Stomach smooth muscle (tissue), 2 donors: ENCODE measurements around the gene HSPB9.

Experiments used
- H3K27ac ChIP-seq: one replicate; pipeline ENCODE4 v1.7.0; 2013; ENCODE audit warnings: mild to moderate bottlenecking, low read length, inconsistent platforms
- H3K27me3 ChIP-seq, 2 donors: one replicate each; pipeline ENCODE4 v1.7.0; 2013; ENCODE audit warnings: low read length in 2 of 2; ENCODE audit not compliant: insufficient read depth in 2 of 2, control insufficient read depth in 1 of 2
- H3K36me3 ChIP-seq, 2 donors: one replicate each; pipeline ENCODE4 v1.7.0; 2013; ENCODE audit warnings: low read length in 2 of 2; ENCODE audit not compliant: control insufficient read depth in 2 of 2, insufficient read depth in 2 of 2
- H3K4me1 ChIP-seq: one replicate; pipeline ENCODE4 v1.7.0; 2013; ENCODE audit warnings: low read length; ENCODE audit not compliant: control insufficient read depth, insufficient read depth
- H3K4me3 ChIP-seq, 2 donors: one replicate each; pipeline ENCODE4 v1.7.0; 2013; ENCODE audit warnings: low read length in 2 of 2
- H3K9ac ChIP-seq, 2 donors: one replicate each; pipeline ENCODE4 v1.7.0; 2013; ENCODE audit warnings: low read length in 2 of 2, mild to moderate bottlenecking in 1 of 2
- H3K9me3 ChIP-seq, 2 donors: one replicate each; pipeline ENCODE4 v1.7.0; 2013; ENCODE audit warnings: low read length in 2 of 2; ENCODE audit not compliant: control insufficient read depth in 2 of 2
- donor health status: healthy.
- donor health status: Pancreatic carcinoma.

The HSPB9 gene

GRCh38 chr17:42120770-42121769 is 1.5 kb upstream of the HSPB9 start, which contains the start of gene KAT2A:
KAT2A (minus strand) TSS chr17:42121367; CDS start chr17:42121304, 63 bp downstream.
- Histone ChIP-seq H3K9me3 (no peaks in the 10 kb centered on the region), H3K4me3 (peak within 1 kb of the TSS; percentile 35 to 68), H3K36me3 (peaks cover 11 to 21% of the 10 kb centered on the region in 2 donors), H3K27me3 (no peaks in the 10 kb centered on the region), H3K27ac (no peak within 1 kb of the TSS), H3K4me1 (peaks cover 34% of the 10 kb centered on the region), H3K9ac (peak within 1 kb of the TSS; percentile 48 to 58)

- Histone ChIP-seq H3K36me3 (peaks cover 34 to 35% of the 10 kb centered on the region in 2 donors), H3K27me3 (no peaks in the 10 kb centered on the region), H3K27ac (no peak overlapping the region), H3K4me1 (peaks cover 28% of the 10 kb centered on the region), H3K9me3 (no peaks in the 10 kb centered on the region), H3K4me3 (no peak overlapping the region), H3K9ac (no peak overlapping the region)
These were observed 1.7 kb downstream of the HSPB9 start for GRCh38 chr17:42124256-42124655.

GRCh38 chr17:42125565-42125964 is 3.0 kb downstream of the HSPB9 start:
- Histone ChIP-seq H3K4me1 (peaks cover 28% of the 10 kb centered on the region), H3K36me3 (peaks cover 44 to 48% of the 10 kb centered on the region in 2 donors), H3K27me3 (no peaks in the 10 kb centered on the region), H3K9ac (no peak overlapping the region), H3K9me3 (no peaks in the 10 kb centered on the region), H3K4me3 (no peak overlapping the region), H3K27ac (no peak overlapping the region)

- no peaks in the 10 kb centered on the region for H3K9me3 ChIP-seq
- H3K36me3 ChIP-seq, result peaks cover 50 to 55% of the 10 kb centered on the region in 2 donors
These were observed 4.2 kb downstream of the HSPB9 start for GRCh38 chr17:42126836-42127235.

GRCh38 chr17:42127414-42127813 is 4.8 kb downstream of the HSPB9 start:
- Histone ChIP-seq H3K4me1 (peaks cover 28% of the 10 kb centered on the region), H3K4me3 (no peak overlapping the region), H3K27ac (no peak overlapping the region), H3K36me3 (peaks cover 50 to 55% of the 10 kb centered on the region in 2 donors), H3K27me3 (no peaks in the 10 kb centered on the region), H3K9me3 (no peaks in the 10 kb centered on the region), H3K9ac (no peak overlapping the region)

More at GRCh38 chr17:42126836-42127235, 4.2 kb downstream of the HSPB9 start:
- no peak overlapping the region for H3K27ac ChIP-seq
- no peak overlapping the region for H3K4me3 ChIP-seq
- H3K4me1 ChIP-seq, result peaks cover 32% of the 10 kb centered on the region
- no peak overlapping the region for H3K9ac ChIP-seq
- no peaks in the 10 kb centered on the region for H3K27me3 ChIP-seq

GRCh38 chr17:42129109-42129837 is 6.7 kb downstream of the HSPB9 start:
- Histone ChIP-seq H3K4me3 (no peak overlapping the region), H3K9ac (no peak overlapping the region), H3K4me1 (peaks cover 28% of the 10 kb centered on the region), H3K27ac (peak overlapping the region; percentile 24), H3K36me3 (peaks cover 50 to 57% of the 10 kb centered on the region in 2 donors), H3K27me3 (no peaks in the 10 kb centered on the region), H3K9me3 (no peaks in the 10 kb centered on the region)

GRCh38 chr17:42130310-42130936 is 7.8 kb downstream of the HSPB9 start:
- H3K27ac ChIP-seq, result peak overlapping the region; percentile 24
- peaks cover 46 to 52% of the 10 kb centered on the region in 2 donors for H3K36me3 ChIP-seq
- H3K4me1 ChIP-seq, result peaks cover 31% of the 10 kb centered on the region

GRCh38 chr17:42131232-42131631 is 8.6 kb downstream of the HSPB9 start:
- Histone ChIP-seq H3K4me1 (peaks cover 32% of the 10 kb centered on the region), H3K9me3 (no peaks in the 10 kb centered on the region), H3K27me3 (no peaks in the 10 kb centered on the region), H3K36me3 (peaks cover 44 to 45% of the 10 kb centered on the region in 2 donors), H3K9ac (peak overlapping the region in 1 of 2 donors; percentile 21), H3K4me3 (no peak overlapping the region), H3K27ac (peak overlapping the region; percentile 24)

More at GRCh38 chr17:42130310-42130936, 7.8 kb downstream of the HSPB9 start:
- Histone ChIP-seq H3K4me3 (no peak overlapping the region), H3K27me3 (no peaks in the 10 kb centered on the region), H3K9ac (no peak overlapping the region), H3K9me3 (no peaks in the 10 kb centered on the region)

- peaks cover 32% of the 10 kb centered on the region for H3K4me1 ChIP-seq
- H3K9ac ChIP-seq, result no peak overlapping the region
- no peak overlapping the region for H3K4me3 ChIP-seq
- H3K27me3 ChIP-seq, result no peaks in the 10 kb centered on the region
- H3K36me3 ChIP-seq, result peaks cover 39 to 40% of the 10 kb centered on the region in 2 donors
- H3K9me3 ChIP-seq, result no peaks in the 10 kb centered on the region
- peak overlapping the region; percentile 24 for H3K27ac ChIP-seq
These were observed 9.4 kb downstream of the HSPB9 start for GRCh38 chr17:42131981-42132432.

- peaks cover 34% of the 10 kb centered on the region in 2 donors for H3K36me3 ChIP-seq
- H3K9me3 ChIP-seq, result no peaks in the 10 kb centered on the region
- H3K4me3 ChIP-seq, result no peak overlapping the region
- peak overlapping the region; percentile 24 for H3K27ac ChIP-seq
- H3K27me3 ChIP-seq, result no peaks in the 10 kb centered on the region
- peaks cover 32% of the 10 kb centered on the region for H3K4me1 ChIP-seq
- H3K9ac ChIP-seq, result no peak overlapping the region
These were observed 10.3 kb downstream of the HSPB9 start for GRCh38 chr17:42132941-42133340.
